Measurements from ENCODE around the gene DTWD2.
"Not testable (repeated sequence)": the region's sequence is repeated elsewhere in the genome, so short reads cannot be mapped to it uniquely, and the experiment has no call there.

Gene DTWD2

DNA sequence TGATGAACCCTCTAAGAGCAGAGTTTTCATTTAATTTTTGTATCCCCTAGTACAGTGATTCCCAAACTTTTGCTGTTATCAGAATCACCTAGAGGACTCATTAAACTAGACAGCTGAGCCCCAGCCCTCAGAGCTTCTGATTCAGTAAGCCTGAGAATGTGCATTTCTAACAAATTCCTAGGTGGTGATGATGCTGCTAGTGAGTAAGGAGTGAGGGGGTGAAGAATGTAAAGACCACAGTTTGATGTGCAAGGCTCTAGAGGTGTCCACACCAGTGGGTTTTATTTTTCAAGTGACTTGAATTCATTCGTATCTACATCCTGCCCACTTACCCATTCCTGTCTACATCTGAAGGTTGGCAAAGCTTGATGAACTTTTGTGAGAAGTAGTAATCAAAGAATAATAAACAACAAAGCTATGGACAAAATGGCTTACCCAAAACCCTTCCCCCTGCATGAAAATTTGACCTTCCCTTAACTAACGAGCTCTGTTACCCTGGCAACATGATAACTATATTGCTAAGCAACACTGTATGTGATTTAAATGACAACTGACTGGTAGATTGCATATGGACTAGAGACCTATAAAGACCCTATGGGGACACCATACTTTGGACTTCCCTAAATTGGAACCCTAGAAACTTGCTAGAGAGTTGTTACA is 35.2 kb downstream of the DTWD2 start:
- in situ Hi-C loops (cut with HindIII; ENCODE audit: low sequenced_read_pairs), result no loop called here

DNA sequence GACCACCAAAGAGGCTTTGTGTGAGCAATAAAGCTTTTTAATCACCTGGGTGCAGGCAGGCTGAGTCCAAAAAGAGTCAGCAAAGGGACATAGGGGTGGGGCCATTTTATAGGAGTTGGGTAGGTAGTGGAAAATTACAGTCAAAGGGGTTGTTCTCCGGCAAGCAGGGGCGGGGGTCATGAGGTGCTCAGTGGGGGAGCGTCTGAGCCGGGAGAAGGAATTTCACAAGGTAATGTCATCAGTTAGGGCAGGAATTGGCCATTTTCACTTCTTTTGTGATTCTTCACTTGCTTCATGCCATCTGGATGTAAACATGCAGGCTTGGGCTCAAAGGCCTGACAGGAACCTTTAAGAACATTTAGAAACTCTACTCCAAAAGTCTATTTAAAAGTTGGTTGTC is 36.0 kb downstream of the DTWD2 start:
- in situ Hi-C loops (cut with HindIII; ENCODE audit: low sequenced_read_pairs), result not testable (repeated sequence)

DNA sequence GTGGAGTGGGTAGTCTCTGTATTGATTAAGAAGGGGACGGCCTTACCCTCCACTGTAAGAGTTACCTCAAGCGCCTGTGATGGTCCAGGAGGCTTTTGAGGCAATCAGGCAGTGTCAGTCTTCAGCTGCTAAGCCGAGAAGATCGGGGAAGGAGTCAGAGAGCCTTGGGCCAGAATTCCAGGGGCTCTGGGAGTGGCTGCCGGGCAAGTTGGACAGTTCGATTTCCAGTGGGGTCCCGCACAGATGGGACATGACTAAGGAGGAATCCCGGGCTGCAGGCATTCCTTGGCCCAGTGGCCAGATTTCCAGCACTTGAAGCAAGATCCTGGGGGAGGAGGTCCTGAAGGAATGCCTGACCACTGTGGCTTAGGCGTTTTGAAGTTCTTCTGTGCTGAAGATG is 38.0 kb downstream of the DTWD2 start:
- in situ Hi-C loops (cut with HindIII; ENCODE audit: low sequenced_read_pairs), result not testable (repeated sequence)

DNA sequence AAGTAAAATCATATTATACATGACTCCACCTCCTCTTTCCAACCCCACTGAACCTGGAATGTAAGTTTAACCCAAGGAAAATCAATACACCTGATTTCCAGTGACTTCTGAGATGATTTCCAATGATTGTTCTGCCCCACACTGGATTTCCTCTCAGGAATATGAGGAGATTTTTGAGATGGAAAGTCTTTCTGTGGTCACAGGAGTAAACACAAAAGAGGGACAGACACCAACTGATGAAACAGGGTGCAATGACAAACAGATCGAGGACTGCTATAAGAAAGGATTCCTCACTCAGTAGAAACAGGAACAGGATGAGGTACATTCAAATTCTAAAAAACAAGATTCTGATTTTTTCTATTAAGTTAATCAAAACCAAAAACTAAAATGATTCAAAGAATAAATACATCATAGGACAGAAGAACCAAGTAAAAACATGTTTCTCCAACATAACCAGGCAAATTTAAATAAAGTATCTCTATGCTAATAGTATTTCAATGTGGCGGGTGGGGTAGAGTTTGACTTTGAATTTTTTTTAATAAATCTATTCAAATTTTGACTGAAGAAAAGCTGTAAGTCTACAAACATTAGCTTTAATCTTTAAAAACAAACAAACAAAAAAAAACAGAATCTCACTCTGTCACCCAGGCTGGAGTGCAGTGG is 42.1 kb downstream of the DTWD2 start:
- in situ Hi-C loops (cut with HindIII; ENCODE audit: low sequenced_read_pairs), result no loop called here

DNA sequence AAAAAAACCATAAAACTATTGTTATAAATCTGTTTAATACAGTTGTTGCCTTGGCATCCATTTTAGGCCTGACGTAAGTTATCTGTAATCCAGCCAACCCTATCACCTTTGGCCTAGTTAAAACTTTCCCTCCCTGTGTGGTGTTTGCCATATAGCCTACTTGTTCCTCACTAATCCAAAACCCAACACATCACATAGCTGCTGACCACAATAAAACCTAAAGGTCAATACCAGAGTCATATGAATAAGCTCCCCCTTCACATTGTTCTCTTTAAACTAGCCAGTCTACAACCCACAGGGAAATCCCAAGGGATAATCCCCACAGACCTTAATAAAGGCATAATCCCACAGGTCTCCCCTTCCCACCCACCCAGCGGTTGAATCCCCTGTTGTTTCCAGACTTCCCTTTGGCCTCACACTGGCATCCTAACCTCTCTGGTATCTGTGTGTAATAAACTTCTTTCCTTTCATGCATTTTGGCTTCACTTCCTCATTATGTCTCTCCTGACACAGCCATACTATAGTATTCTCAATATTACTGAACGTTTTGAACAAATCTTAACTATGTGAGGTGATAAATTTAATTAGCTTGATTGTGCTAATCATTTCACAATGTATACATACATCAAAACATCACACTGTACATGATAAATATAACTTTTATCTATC is 50.8 kb downstream of the DTWD2 start:
- in situ Hi-C loops (cut with HindIII; ENCODE audit: low sequenced_read_pairs), result no loop called here

DNA sequence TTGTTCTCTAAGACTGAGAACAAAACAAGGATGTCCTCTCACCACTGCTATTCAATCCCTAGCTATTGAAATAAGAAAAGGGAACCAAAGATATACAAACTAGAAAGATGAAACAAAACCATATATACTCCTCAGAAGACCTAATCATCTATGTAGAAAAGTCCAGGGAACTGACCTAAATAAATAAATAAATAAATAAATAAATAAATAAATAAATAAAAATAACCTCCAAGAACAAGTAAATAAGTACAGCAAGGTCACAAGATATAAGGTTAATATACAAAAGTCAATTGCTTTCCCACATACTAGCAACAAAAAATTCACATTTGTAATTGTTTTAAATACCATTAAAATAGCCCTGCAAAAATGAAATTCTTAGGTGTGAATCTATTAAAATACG is 54.6 kb downstream of the DTWD2 start:
- in situ Hi-C loops (cut with HindIII; ENCODE audit: low sequenced_read_pairs), result no loop called here

DNA sequence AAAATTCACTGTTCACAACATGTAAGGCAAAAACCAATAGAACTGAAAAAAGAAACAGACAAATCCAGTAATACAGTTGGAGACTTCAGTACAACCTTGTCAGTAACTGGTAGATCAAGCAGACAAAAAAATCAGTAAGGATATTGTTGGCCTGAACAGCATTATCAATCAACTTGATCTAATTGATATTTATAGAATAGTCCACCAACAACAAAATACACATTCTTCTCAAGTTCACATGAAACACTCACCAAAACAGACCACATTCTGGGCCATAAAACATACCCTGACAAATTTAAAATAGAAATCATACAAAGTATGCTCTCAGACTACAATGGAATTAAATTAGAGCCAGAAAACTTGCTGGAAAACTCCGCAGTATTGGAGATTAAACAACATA is 56.8 kb downstream of the DTWD2 start:
- in situ Hi-C loops (cut with HindIII; ENCODE audit: low sequenced_read_pairs), result no loop called here

DNA sequence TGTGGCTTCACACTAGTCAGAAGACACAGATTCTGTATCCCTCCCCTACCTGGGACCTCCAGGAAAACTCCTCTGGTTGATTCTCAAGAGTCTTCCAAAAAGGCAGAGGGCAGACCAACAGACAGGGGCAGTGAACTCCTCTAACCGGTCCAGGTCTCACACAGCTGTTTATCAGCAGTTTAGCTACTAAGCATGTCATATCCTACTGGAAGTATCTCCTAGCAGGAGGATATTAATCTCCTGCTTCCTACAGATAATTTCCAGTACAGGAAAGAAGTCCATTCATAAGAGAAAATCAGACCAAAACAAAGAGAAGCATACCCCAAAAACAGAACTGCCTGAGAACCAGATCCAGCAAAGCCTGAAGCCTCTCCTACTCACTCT is 64.3 kb downstream of the DTWD2 start:
- in situ Hi-C loops (cut with HindIII; ENCODE audit: low sequenced_read_pairs), result no loop called here

DNA sequence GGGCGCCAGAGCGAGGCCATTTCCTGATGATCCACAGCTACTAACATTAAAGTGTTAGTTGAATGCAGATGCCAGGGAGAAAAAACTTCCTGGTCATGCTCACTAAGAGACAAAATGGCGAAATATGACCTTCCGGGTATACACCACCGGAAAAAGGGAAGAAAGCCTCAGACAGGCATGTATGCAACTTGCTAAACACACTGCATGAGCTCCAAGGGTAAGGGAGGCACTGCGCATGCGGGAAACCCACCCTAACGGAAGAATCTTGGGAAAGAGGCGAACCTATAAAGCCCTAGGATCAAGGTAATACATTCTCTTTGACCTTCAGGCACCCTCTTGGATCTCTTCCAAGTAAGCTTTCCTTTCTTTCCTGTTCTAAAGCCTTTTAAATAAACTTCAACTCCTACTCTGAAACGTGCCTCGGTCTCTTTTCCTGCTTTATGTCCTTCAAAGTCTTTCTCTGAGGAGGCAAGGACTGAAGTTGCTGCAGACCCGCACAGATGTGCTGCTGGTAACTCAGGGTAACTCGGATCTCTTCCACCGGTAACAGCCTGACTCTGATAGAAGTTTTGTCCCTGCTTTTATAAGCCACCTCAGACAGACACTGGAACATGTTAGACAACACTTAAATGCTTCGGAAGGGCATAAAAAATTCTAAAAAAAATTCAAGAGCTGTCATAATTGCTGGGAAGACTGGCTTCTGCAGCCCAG is 64.9 kb downstream of the DTWD2 start:
- in situ Hi-C loops (cut with HindIII; ENCODE audit: low sequenced_read_pairs), result no loop called here

DNA sequence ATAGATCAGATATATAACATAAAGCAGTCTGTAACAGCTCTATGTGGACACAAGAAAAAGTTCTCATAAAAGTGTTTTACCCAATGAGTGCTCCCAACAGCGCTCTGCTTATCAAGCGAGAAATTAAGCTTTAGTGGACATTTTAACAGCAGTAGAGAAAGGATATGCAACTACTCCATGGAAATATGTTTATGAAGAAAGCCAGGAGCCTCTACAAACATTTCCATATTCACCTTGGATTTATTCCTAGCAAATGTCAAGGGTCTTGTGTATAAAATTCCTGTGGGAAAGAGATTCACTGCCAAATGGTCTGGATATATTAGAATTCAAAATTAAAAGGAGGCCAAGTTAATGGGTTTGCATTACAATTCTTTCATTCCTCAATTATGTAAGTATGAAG is 66.5 kb downstream of the DTWD2 start:
- in situ Hi-C loops (cut with HindIII; ENCODE audit: low sequenced_read_pairs), result no loop called here

DNA sequence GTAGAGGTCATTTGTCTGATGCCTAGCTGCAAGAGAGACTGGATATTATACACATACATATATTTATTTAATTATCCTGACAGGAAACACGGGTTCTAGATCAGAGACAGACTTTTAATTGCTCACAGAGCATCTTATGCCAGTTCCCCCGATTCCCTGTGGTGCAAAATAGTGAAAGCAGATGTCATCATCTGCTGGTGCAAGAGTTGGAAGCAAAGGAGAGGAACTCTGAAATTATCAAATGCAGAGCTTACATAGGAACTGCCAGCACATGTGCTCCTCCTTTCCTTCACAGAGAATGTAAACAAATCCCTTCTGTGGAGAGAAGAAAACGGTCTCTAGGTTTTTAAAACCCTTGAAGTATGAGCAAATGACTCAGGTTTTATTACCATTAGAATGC is 69.3 kb downstream of the DTWD2 start:
- in situ Hi-C loops (cut with HindIII; ENCODE audit: low sequenced_read_pairs), result no loop called here

DNA sequence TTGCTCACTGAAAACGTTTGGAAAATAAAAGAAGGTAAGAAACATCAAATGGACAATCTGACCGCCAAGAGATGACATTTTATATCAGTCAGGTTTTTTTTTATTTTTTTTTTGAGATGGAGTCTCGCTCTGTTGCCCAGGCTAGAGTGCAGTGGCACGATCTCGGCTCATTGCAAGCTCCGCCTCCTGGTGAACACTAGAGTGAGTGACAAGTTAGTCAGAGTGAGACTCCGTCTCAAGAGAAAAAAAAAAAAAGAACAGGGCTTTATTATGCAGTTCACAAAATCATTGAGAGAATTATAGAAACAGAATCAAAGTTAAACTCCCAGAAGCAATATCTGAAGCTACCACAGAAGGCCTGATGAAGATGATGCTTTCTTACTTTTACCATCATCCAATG is 70.1 kb downstream of the DTWD2 start:
- in situ Hi-C loops (cut with HindIII; ENCODE audit: low sequenced_read_pairs), result no loop called here

DNA sequence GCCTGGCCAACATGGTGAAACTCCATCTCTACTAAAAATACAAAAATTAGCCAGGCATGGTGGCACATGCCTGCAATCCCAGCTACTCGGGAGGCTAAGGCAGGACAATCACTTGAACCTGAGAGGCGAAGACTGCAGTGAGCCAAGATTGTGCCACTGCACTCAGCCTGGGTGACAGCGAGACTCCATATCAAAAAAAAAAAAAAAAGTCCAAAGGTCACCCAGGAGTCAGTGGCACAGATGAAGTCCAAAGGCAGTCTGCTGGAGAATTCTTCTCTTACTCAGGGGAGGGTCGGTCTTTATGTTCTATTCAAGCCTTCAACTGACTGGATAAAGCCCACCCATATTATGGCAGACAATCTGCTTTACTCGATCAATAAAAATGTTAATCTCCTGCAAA is 80.8 kb downstream of the DTWD2 start:
- in situ Hi-C loops (cut with HindIII; ENCODE audit: low sequenced_read_pairs), result not testable (repeated sequence)

DNA sequence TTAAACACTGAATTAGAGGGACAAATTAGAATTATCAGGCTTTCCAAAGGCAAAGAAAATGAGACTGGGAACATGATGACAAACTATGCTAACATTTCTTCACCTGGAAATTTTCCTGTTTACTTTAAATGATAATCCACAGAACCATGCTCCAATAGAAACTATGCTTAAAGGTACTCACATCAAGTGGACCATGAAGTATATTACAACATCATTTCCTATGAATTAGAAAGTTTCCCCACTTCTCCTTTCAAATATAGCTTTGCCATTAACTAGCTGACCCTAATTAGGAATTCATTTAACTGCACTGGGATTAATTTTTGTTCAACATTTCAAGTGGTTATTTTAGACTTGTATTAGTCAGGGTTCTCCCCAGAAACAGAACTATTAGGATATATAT is 81.4 kb downstream of the DTWD2 start:
- in situ Hi-C loops (cut with HindIII; ENCODE audit: low sequenced_read_pairs), result no loop called here

DNA sequence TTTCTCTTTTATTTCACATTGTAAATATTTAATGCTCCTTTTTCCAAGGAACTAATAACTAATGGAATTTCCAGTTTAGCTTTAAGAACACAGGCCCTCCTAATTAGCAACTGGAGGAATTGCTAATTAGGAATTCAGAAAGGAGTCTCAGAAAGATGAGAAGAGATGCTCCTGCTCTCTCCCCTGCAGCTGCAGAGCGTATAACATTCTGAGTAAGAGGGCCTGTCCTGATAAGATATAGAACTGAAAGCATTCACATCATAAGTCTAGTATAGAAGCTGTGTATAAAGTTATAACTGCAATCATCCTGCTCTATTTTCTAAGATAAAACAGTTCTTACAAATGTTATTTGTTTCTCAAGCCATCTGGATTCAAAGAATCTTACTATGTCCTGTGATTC is 83.2 kb downstream of the DTWD2 start:
- in situ Hi-C loops (cut with HindIII; ENCODE audit: low sequenced_read_pairs), result no loop called here

DNA sequence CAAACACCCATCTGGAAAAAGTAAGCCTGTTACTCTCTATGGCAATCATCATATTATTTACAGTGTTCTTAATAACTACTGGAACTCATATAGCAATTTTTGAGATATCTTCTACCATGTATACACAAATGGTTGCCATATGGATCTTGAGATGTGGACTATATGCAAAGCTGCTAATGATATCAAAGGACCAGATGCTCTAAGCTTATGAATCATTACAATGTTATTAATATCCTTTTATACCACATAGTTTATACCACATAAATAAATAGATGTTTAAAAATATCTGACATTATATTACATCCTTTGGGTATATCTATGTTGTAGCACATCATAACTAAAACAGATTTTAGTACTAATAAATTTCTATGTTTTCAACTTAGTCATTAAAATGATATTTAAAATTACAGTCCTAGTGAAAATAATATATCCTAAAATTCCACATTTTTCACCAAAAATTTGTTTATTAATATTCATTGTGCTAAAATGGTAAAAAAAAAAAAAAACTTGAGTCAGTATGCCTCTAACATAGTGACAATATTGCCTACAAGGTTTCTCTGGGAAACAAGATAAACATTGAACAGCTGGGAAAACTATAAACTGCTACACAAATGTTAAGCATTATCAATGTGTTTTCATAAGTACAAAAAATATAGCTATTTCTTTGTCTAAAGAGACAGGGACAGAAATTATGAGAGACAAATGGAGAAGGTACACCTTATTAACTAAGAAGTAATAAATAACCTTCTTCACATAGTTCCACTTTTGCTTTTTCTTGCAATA is 85.5 kb downstream of the DTWD2 start:
- in situ Hi-C loops (cut with HindIII; ENCODE audit: low sequenced_read_pairs), result no loop called here

DNA sequence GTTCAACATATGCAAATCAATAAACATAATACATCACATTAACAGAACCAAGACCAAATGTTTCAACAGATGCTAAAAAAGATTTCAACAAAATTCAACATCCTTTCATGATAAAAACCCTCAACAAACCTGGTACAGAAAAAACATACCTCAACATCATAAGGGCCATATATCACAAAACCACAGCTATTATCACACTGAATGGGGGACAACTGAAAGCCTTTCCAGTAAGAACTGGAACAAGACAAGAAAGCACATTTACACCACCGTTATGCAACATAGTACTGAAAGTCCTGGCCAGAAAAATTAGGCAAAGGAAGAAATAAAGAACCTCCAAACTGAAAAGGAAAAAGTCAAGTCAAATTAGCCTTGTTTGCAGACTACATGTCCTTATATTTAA is 93.6 kb downstream of the DTWD2 start:
- in situ Hi-C loops (cut with HindIII; ENCODE audit: low sequenced_read_pairs), result no loop called here

DNA sequence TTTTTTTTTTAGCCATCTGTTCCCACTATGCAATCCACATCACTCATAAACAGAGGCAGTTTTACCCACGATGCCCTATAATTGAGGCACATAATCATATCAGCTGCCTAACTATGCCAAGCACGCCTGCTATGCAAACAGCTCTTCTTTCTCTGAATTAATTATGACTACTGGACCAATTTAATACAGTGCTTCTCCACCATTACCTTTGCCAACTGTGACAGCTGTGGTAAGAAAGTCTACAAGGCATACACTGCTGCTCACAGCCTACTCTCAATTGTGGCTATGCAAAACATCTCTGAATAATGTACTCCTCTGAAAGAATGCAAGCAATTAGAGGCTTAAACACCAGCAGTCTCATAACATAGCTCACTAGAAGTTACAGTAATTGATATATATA is 97.1 kb downstream of the DTWD2 start:
- in situ Hi-C loops (cut with HindIII; ENCODE audit: low sequenced_read_pairs), result no loop called here

DNA sequence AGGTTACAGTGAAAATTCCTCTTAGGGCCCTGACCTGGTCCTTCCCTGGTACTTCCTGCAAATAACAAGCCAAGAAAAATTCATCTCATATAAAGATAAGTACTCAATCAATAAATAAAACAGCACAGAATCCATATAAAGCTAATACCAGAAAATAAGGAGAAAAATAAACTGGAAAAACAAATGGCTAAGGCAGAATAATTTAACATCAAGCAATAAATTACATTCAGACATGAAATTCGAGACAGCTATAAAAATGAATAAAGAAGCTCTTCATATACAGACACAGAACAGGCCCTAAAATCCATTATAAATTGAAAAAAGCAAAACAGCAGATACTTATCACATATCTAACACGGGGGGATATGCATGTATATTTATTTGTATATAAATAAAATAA is 99.2 kb downstream of the DTWD2 start:
- in situ Hi-C loops (cut with HindIII; ENCODE audit: low sequenced_read_pairs), result no loop called here

DNA sequence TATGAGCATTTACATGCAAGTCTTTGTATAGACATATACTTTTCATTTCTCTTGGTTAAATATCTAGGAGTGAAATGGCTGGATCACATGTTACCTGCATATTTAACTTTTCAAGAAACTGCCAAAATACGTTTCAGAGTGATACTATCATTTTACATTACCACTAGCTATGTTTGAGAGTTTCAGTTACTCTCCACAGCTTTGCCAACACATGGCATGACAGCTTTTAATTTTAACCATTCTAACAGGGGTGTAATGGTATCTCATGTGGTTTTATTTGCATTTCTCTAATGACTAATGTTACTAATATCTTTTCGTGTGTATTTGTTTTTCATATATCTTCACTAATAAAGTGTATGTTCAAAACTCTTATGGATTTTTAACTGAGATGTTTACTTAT is 99.8 kb downstream of the DTWD2 start:
- in situ Hi-C loops (cut with HindIII; ENCODE audit: low sequenced_read_pairs), result no loop called here

DNA sequence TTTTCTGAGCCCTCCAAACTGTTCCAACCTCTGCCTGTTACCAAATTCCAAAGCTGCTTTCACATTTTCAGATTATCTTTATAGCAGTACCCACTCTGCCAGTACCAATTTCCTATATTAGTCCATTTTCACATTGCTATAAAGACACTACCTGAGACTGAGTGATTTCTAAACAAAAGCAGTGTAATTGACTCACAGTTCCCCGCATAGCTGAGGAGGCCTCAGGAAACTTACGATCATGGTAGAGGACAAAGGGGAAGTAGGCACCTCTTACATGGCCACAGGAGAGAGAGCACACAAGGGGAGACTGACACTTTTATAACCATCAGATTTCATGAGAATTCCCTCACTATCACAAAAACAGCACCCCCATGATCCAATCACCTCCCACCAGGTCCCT is 105.0 kb downstream of the DTWD2 start:
- in situ Hi-C loops (cut with HindIII; ENCODE audit: low sequenced_read_pairs), result no loop called here

Data from endothelial cell of hepatic sinusoid (primary cell).